GM23338 (cell line): Measurements from ENCODE around the gene ACCS. TPM values are rescaled to one million over a fixed set of nuclear protein-coding genes. Genes with fewer than 3 reads are reported as not detected.

Experiments
- ATAC-seq: fragments of 200-7000 bp; cut with Tn5 transposase; 3 replicates; pipeline ENCODE4 v1.9.1; 2020
- DNase-seq: peaks from one replicate; pipeline ENCODE4 v3.0.0-alpha.2; 2015; ENCODE audit warnings: low spot score
- H2AFZ ChIP-seq: fragments of 200-600 bp; sonication (generic); 2 replicates; pipeline ENCODE4 v1.8.0; 2016; ENCODE audit warnings: antibody characterized with exemption, mild to moderate bottlenecking, moderate library complexity
- H3F3A ChIP-seq: fragments of 200-600 bp; sonication (generic); replicated peaks from 2 replicates; pipeline ENCODE4 v1.8.0; 2017; ENCODE audit warnings: antibody characterized with exemption, mixed run types, low read depth
- H3K27ac ChIP-seq: fragments of 200-600 bp; sonication (generic); 2 replicates; pipeline ENCODE4 v1.6.1; 2016; ENCODE audit warnings: low read depth
- H3K27me3 ChIP-seq: fragments of 200-600 bp; sonication (generic); 2 replicates; pipeline ENCODE4 v1.8.0; 2016; ENCODE audit warnings: mild to moderate bottlenecking, mixed run types, moderate library complexity; ENCODE audit not compliant: insufficient read depth
- H3K36me3 ChIP-seq: fragments of 200-600 bp; sonication (generic); 2 replicates; pipeline ENCODE4 v1.8.0; 2016; ENCODE audit warnings: mild to moderate bottlenecking; ENCODE audit not compliant: insufficient read depth
- H3K4me1 ChIP-seq: fragments of 200-600 bp; sonication (generic); 2 replicates; pipeline ENCODE4 v1.8.0; 2016; ENCODE audit warnings: mild to moderate bottlenecking, moderate library complexity; ENCODE audit not compliant: insufficient read depth
- H3K4me2 ChIP-seq: fragments of 200-600 bp; sonication (generic); 2 replicates; pipeline ENCODE4 v1.7.1; 2017; ENCODE audit warnings: mixed run types
- H3K4me3 ChIP-seq: fragments of 200-600 bp; sonication (generic); 2 replicates; pipeline ENCODE4 v1.6.1; 2016; ENCODE audit warnings: mixed run types
- H3K79me2 ChIP-seq: fragments of 200-600 bp; sonication (generic); replicated peaks from 2 replicates; pipeline ENCODE4 v1.8.0; 2017; ENCODE audit warnings: mild to moderate bottlenecking; ENCODE audit not compliant: insufficient read depth
- H3K9me2 ChIP-seq: fragments of 200-600 bp; sonication (generic); 2 replicates; pipeline ENCODE4 v1.8.0; 2017; ENCODE audit not compliant: insufficient read depth
- H4K20me1 ChIP-seq: fragments of 200-600 bp; sonication (generic); replicated peaks from 2 replicates; pipeline ENCODE4 v1.8.0; 2017; ENCODE audit warnings: mild to moderate bottlenecking; ENCODE audit not compliant: insufficient read depth
- H3K27ac Mint-ChIP-seq: 2 replicates; pipeline ENCODE4 v1.8.0; 2020; ENCODE audit warnings: inconsistent platforms, mild to moderate bottlenecking, moderate library complexity, mixed read lengths
- H3K27me3 Mint-ChIP-seq: 3 replicates; pipeline ENCODE4 v1.8.0; 2022; ENCODE audit warnings: low read depth, mild to moderate bottlenecking, moderate library complexity, mixed read lengths, inconsistent platforms; ENCODE audit not compliant: insufficient read depth, poor library complexity
- H3K36me3 Mint-ChIP-seq: 3 replicates; pipeline ENCODE4 v1.8.0; 2021; ENCODE audit warnings: low read depth, mild to moderate bottlenecking, inconsistent platforms, moderate library complexity, mixed read lengths
- H3K4me1 Mint-ChIP-seq: 3 replicates; pipeline ENCODE4 v1.8.0; 2020; ENCODE audit warnings: mild to moderate bottlenecking, inconsistent platforms, mixed read lengths
- H3K4me3 Mint-ChIP-seq: 3 replicates; pipeline ENCODE4 v1.8.0; 2021; ENCODE audit warnings: moderate library complexity, mild to moderate bottlenecking, inconsistent platforms, mixed read lengths
- H3K9me3 Mint-ChIP-seq: 3 replicates; pipeline ENCODE4 v1.8.0; 2020; ENCODE audit warnings: moderate library complexity, mild to moderate bottlenecking, inconsistent platforms, mixed read lengths
- CREB1 ChIP-seq: fragments of 250-450 bp; sonication (Bioruptor Pico); IDR thresholded peaks from 2 replicates; pipeline ENCODE4 v1.5.0; 2020; ENCODE audit warnings: low read depth, mild to moderate bottlenecking, moderate library complexity
- CTCF ChIP-seq, 2 experiments: fragments of 200-600 bp in 1 of 2; sonication (generic) in 1 of 2; conservative IDR thresholded peaks; 2 replicates each; pipeline versions ENCODE4 v1.5.1 to v1.6.1; 2016 to 2017; ENCODE audit warnings: antibody characterized with exemption in 2 of 2, low read depth in 2 of 2, mild to moderate bottlenecking in 2 of 2, moderate library complexity in 1 of 2
- ETS1 ChIP-seq: IDR thresholded peaks from 2 replicates; pipeline ENCODE4 v1.6.1; 2016; ENCODE audit warnings: antibody characterized with exemption
- EZH2 ChIP-seq: fragments of 200-600 bp; sonication (generic); IDR thresholded peaks from one replicate; pipeline ENCODE4 v1.8.0; 2017; ENCODE audit warnings: antibody characterized with exemption, mild to moderate bottlenecking, low read depth; ENCODE audit not compliant: unreplicated experiment
- EZH2phosphoT487 ChIP-seq: fragments of 200-600 bp; sonication (generic); IDR thresholded peaks from one replicate; pipeline ENCODE4 v1.8.1; 2018; ENCODE audit warnings: antibody characterized with exemption; ENCODE audit not compliant: unreplicated experiment
- JUNB ChIP-seq: IDR thresholded peaks from one replicate; pipeline ENCODE4 v1.6.1; 2016; ENCODE audit warnings: antibody characterized with exemption; ENCODE audit not compliant: unreplicated experiment
- NANOG ChIP-seq: IDR thresholded peaks from 2 replicates; pipeline ENCODE4 v1.6.1; 2016; ENCODE audit warnings: antibody characterized with exemption, borderline replicate concordance
- POLR2AphosphoS5 ChIP-seq: IDR thresholded peaks from 2 replicates; pipeline ENCODE4 v1.6.1; 2016; ENCODE audit warnings: antibody characterized with exemption, low read depth
- REST ChIP-seq: IDR thresholded peaks from one replicate; pipeline ENCODE4 v1.6.1; 2018; ENCODE audit warnings: antibody characterized with exemption; ENCODE audit not compliant: unreplicated experiment
- STAT1 ChIP-seq: IDR thresholded peaks from one replicate; pipeline ENCODE4 v1.6.1; 2016; ENCODE audit warnings: antibody characterized with exemption; ENCODE audit not compliant: unreplicated experiment
- ZNF114 ChIP-seq: fragments of 250-450 bp; sonication (Bioruptor Pico); IDR thresholded peaks from 2 replicates; pipeline ENCODE4 v1.5.0; 2020; ENCODE audit warnings: mild to moderate bottlenecking, moderate library complexity
- ZNF331 ChIP-seq: fragments of 250-450 bp; sonication (Bioruptor Pico); IDR thresholded peaks from 2 replicates; pipeline ENCODE4 v1.5.0; 2020; ENCODE audit warnings: low read depth, mild to moderate bottlenecking, moderate library complexity
- ZNF462 ChIP-seq: fragments of 250-450 bp; sonication (Bioruptor Pico); IDR thresholded peaks from 2 replicates; pipeline ENCODE4 v1.5.0; 2020; ENCODE audit warnings: mild to moderate bottlenecking, moderate library complexity
- polyA plus RNA-seq: library from polyadenylated mRNA; unstranded; fragments of >200 nt; fragmentation: Nextera tagmentation; extraction: Ambion mirVana; gene quantifications from 2 replicates; pipeline ENCODE4 v1.2.1, GENCODE V29; 2016
- total RNA-seq: library from RNA; depleted of rRNA; stranded (reverse); fragments of >200 nt; shearing (Covaris generic); gene quantifications from 2 replicates; pipeline ENCODE4 v1.2.3, GENCODE V29; 2014

The ACCS gene
- total and polyA plus RNA-seq, 2 experiments from 2014 or later = 3.6 to 6.6 TPM

- H3K4me1 Mint-ChIP-seq = no peaks in the 10 kb centered on the region
- peaks cover 2% of the 10 kb centered on the region for H3K27me3 Mint-ChIP-seq
- Histone ChIP-seq H3K27ac (no peak overlapping the region), H3K27me3 (no peaks in the 10 kb centered on the region), H3K4me2 (no peak overlapping the region), H3K4me1 (no peaks in the 10 kb centered on the region), H3K4me3 (no peak overlapping the region), H2AFZ (no peak overlapping the region), H3F3A (no peaks in the 10 kb centered on the region), H4K20me1 (no peaks in the 10 kb centered on the region), H3K9me2 (peaks cover 11% of the 10 kb centered on the region; the same call in 1 of the 2 replicates), H3K36me3 (no peaks in the 10 kb centered on the region), H3K79me2 (no peaks in the 10 kb centered on the region)
- no peak overlapping the region for H3K4me3 Mint-ChIP-seq
- no peak overlapping the region for H3K27ac Mint-ChIP-seq
- TF ChIP-seq NANOG (no peak), EZH2phosphoT487 (no peak), ZNF114 (CRISPR knock-in tag) (no peak), JUNB (no peak), ZNF462 (CRISPR knock-in tag) (no peak), CREB1 (no peak), REST (no peak), ETS1 (no peak), ZNF331 (no peak), EZH2 (no peak), CTCF (conservative IDR thresholded peaks at IDR 0.05; ENCODE audit: low read depth in 2 of 2) (no peak), STAT1 (no peak), POLR2AphosphoS5 (no peak)
- DNase-seq (no peak), ATAC-seq (no peak)
- no peaks in the 10 kb centered on the region for H3K36me3 Mint-ChIP-seq
- H3K9me3 Mint-ChIP-seq = no peaks in the 10 kb centered on the region
Observed at GRCh38 chr11:44057340-44057739, 8.7 kb upstream of the ACCS start.
